Measurements from ENCODE around the gene SLC6A17.

The SLC6A17 gene

GRCh38 chr1:110150330-110151174, at the start of gene SLC6A17:
Gene SLC6A17, plus strand, starts transcription at chr1:110150494. Its CDS starts 16,436 bp downstream, at chr1:110166930.
- peak; percentile 40 for DNase-seq

- DNase-seq, result no peak
Measured at GRCh38 chr1:110102081-110102480, 48.2 kb upstream of the SLC6A17 start.

- DNase-seq, result peak; percentile 75
Measured at GRCh38 chr1:110106013-110106941, 44.0 kb upstream of the SLC6A17 start.

- DNase-seq, result no peak
Measured at GRCh38 chr1:110107867-110108469, 42.3 kb upstream of the SLC6A17 start.

GRCh38 chr1:110111081-110111480, 39.2 kb upstream of the SLC6A17 start:
- DNase-seq, result no peak

GRCh38 chr1:110112143-110112542, 38.2 kb upstream of the SLC6A17 start, which contains the start of gene UBL4B:
Gene UBL4B, plus strand, starts transcription at chr1:110112443. Its CDS starts 92 bp downstream, at chr1:110112535.
- DNase-seq, result no peak

- DNase-seq, result no peak
Measured at GRCh38 chr1:110112656-110113055, 37.6 kb upstream of the SLC6A17 start.

GRCh38 chr1:110113551-110113950, 36.7 kb upstream of the SLC6A17 start:
- no peak for DNase-seq

- DNase-seq, result no peak
Measured at GRCh38 chr1:110114173-110114572, 36.1 kb upstream of the SLC6A17 start.

- DNase-seq, result no peak
Measured at GRCh38 chr1:110114784-110115183, 35.5 kb upstream of the SLC6A17 start.

GRCh38 chr1:110118636-110119396, 31.5 kb upstream of the SLC6A17 start:
- DNase-seq, result no peak

- no peak for DNase-seq
Measured at GRCh38 chr1:110119843-110120242, 30.5 kb upstream of the SLC6A17 start.

GRCh38 chr1:110120960-110121561, 29.2 kb upstream of the SLC6A17 start:
- DNase-seq, result no peak

- DNase-seq, result no peak
Measured at GRCh38 chr1:110123224-110123623, 27.1 kb upstream of the SLC6A17 start.

- no peak for DNase-seq
Measured at GRCh38 chr1:110125810-110126209, 24.5 kb upstream of the SLC6A17 start.

GRCh38 chr1:110130113-110130591, 20.1 kb upstream of the SLC6A17 start:
- DNase-seq, result no peak

- no peak for DNase-seq
Measured at GRCh38 chr1:110130989-110131388, 19.3 kb upstream of the SLC6A17 start.

GRCh38 chr1:110132682-110133081, 17.6 kb upstream of the SLC6A17 start:
- DNase-seq, result no peak

- DNase-seq, result no peak
Measured at GRCh38 chr1:110133436-110133835, 16.9 kb upstream of the SLC6A17 start.

GRCh38 chr1:110134050-110134595, 16.2 kb upstream of the SLC6A17 start:
- no peak for DNase-seq

- no peak for DNase-seq
Measured at GRCh38 chr1:110135246-110135645, 15.0 kb upstream of the SLC6A17 start.
